Testis (tissue), 2 donors: ENCODE data around the gene CCNG1.
"Not testable (repeated sequence)": the region's sequence is repeated elsewhere in the genome, so short reads cannot be mapped to it uniquely, and the experiment has no call there.

Source experiments
- CTCF ChIP-seq, 3 experiments: fragments of 450-650 bp in 2 of 3; fragments of 200-600 bp in 1 of 3; sonication (generic) in 1 of 3; IDR thresholded peaks; one replicate each; pipeline ENCODE4 v1.5.1; 2016 to 2019; ENCODE audit warnings: antibody characterized with exemption in 3 of 3, mild to moderate bottlenecking in 2 of 3, moderate library complexity in 1 of 3
- POLR2A ChIP-seq: fragments of 450-650 bp; IDR thresholded peaks from one replicate; pipeline ENCODE4 v1.6.1; 2017; ENCODE audit warnings: antibody characterized with exemption, mild to moderate bottlenecking, moderate library complexity

GRCh38 chr5:163415673-163416072, 21.7 kb upstream of the CCNG1 start:
- not testable (repeated sequence) for TF ChIP-seq CTCF (IDR thresholded peaks at IDR 0.05); POLR2A
